ENCODE results near the gene CERS2. TPM values are rescaled to one million over a fixed set of nuclear protein-coding genes. Genes with fewer than 3 reads are reported as not detected.
"Not testable (repeated sequence)": the region's sequence is repeated elsewhere in the genome, so short reads cannot be mapped to it uniquely, and the experiment has no call there.

The CERS2 gene
- total RNA-seq, 3 donors from 2014 or later = 121 to 131 (median 128) TPM

DNA sequence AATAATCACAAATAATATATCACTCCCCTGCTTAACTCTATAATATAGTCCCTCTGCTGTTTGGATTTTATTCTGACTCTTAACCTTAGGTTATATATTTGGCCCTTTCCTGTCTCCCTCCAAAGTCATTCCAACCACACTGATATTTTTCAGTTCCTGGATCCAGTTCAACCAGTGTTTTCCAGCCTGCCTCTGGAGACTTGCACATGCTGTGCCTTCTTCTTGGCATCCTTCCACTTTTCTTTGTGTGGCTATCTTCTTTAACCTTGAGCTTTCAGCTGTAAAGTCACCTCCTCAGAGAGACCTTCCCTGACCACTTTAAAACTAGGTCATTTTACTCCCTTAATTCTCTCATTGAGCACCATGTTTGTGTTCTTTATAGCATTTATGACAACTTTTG lies 19.4 kb downstream of the CERS2 start:
- H3K27me3 ChIP-seq = no peaks in the 10 kb centered on the region
- intact Hi-C loops (cut with DNase I; ENCODE audit: low total_unique reads) = no loop called here
- H3K27ac ChIP-seq = no peak overlapping the region
- peaks cover 15% of the 10 kb centered on the region for H3K36me3 ChIP-seq
- H3K4me1 ChIP-seq = no peaks in the 10 kb centered on the region
- no peak for TF ChIP-seq POLR2AphosphoS5 (IDR thresholded peaks at IDR 0.05)
- TF ChIP-seq, protein P1, sequence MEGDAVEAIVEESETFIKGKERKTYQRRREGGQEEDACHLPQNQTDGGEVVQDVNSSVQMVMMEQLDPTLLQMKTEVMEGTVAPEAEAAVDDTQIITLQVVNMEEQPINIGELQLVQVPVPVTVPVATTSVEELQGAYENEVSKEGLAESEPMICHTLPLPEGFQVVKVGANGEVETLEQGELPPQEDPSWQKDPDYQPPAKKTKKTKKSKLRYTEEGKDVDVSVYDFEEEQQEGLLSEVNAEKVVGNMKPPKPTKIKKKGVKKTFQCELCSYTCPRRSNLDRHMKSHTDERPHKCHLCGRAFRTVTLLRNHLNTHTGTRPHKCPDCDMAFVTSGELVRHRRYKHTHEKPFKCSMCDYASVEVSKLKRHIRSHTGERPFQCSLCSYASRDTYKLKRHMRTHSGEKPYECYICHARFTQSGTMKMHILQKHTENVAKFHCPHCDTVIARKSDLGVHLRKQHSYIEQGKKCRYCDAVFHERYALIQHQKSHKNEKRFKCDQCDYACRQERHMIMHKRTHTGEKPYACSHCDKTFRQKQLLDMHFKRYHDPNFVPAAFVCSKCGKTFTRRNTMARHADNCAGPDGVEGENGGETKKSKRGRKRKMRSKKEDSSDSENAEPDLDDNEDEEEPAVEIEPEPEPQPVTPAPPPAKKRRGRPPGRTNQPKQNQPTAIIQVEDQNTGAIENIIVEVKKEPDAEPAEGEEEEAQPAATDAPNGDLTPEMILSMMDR (IDR thresholded peaks at IDR 0.05) = no peak
- TF ChIP-seq POLR2A (IDR thresholded peaks at IDR 0.05) = no peak
- H3K4me3 ChIP-seq = no peak overlapping the region
- no peaks in the 10 kb centered on the region for H3K9me3 ChIP-seq
- DNase-seq (ENCODE audit: low spot score in 2 of 2) = no peak

DNA sequence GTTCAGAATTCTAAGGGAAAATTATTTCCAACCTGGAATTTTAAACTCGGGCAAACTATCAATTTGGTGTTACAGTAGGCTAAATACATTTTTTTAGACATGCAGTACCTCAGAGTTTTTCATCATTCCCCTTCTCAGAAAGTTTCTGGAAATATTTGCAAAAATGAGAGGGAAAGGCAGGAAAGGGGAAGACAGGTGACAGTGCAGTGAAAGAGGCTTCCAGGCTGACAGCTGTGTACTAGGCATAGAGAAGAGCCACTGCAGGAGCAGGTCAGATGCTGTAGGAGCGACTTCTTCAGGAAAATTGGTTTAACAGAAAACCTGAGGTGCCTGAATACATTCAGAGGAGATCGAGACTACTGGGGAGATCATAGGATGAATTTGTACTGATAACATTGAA lies 19.9 kb downstream of the CERS2 start:
- H3K27ac ChIP-seq = no peak overlapping the region
- H3K36me3 ChIP-seq = peaks cover 17% of the 10 kb centered on the region
- no peaks in the 10 kb centered on the region for H3K4me1 ChIP-seq
- intact Hi-C loops (cut with DNase I; ENCODE audit: low total_unique reads) = no loop called here
- no peaks in the 10 kb centered on the region for H3K27me3 ChIP-seq
- H3K9me3 ChIP-seq = no peaks in the 10 kb centered on the region
- DNase-seq (ENCODE audit: low spot score in 2 of 2) = no peak
- no peak overlapping the region for H3K4me3 ChIP-seq
- TF ChIP-seq POLR2A (IDR thresholded peaks at IDR 0.05) (no peak), POLR2AphosphoS5 (IDR thresholded peaks at IDR 0.05) (no peak)
- TF ChIP-seq, protein P1 (IDR thresholded peaks at IDR 0.05) = no peak

DNA sequence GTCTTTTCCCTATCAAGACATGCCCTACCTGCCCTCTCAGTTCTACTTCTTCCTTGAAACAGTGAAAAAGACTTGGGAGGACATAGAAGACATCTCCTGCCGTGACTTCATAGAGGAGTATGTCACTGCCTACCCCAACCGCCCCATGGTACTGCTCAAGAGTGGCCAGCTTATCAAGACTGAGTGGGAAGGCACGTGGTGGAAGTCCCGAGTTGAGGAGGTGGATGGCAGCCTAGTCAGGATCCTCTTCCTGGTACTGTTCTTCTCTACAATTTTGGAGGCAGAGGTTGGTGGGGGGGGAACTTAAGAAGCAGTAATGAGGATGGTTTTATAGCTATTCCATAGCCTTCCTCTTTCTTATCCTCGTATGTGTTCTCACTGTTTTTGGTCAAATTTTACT lies 29.8 kb downstream of the CERS2 start:
- intact Hi-C loops (cut with DNase I; ENCODE audit: low total_unique reads) = no loop called here
- DNase-seq (ENCODE audit: low spot score in 2 of 2) = no peak
- Histone ChIP-seq H3K27me3 (no peaks in the 10 kb centered on the region), H3K27ac (no peak overlapping the region), H3K36me3 (peaks cover 22% of the 10 kb centered on the region), H3K4me1 (no peaks in the 10 kb centered on the region), H3K4me3 (no peak overlapping the region), H3K9me3 (no peaks in the 10 kb centered on the region)
- no peak for TF ChIP-seq POLR2AphosphoS5 (IDR thresholded peaks at IDR 0.05)
- TF ChIP-seq, protein P1 (IDR thresholded peaks at IDR 0.05) = no peak
- TF ChIP-seq POLR2A (IDR thresholded peaks at IDR 0.05) = no peak

DNA sequence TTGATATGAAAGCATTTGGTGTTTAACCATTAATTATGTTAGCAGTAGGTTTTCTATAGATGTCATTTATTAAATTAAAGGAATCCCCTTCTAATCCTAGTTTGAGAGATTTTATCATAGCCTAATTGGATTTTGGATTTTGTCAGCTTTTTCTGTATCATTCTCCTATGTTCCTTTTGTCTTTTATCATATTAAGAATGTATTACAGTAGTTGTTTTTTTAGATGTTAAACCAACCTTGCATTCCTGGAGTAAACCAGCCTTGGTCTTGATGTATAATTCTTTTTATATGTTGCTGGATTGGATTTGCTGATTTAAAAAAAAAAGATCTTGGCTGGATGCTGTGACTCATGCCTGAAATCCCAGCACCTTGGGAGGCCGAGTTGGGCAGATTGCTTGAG lies 42.9 kb downstream of the CERS2 start:
- intact Hi-C loops (cut with DNase I; ENCODE audit: low total_unique reads) = no loop called here
- Histone ChIP-seq H3K27ac (no peak overlapping the region), H3K27me3 (no peaks in the 10 kb centered on the region), H3K4me3 (no peak overlapping the region), H3K9me3 (no peaks in the 10 kb centered on the region), H3K4me1 (no peaks in the 10 kb centered on the region), H3K36me3 (no peaks in the 10 kb centered on the region)
- no peak for TF ChIP-seq POLR2A (IDR thresholded peaks at IDR 0.05)
- TF ChIP-seq POLR2AphosphoS5 (IDR thresholded peaks at IDR 0.05) = no peak
- TF ChIP-seq, protein P1 (IDR thresholded peaks at IDR 0.05) = no peak
- no peak for DNase-seq (ENCODE audit: low spot score in 2 of 2)

DNA sequence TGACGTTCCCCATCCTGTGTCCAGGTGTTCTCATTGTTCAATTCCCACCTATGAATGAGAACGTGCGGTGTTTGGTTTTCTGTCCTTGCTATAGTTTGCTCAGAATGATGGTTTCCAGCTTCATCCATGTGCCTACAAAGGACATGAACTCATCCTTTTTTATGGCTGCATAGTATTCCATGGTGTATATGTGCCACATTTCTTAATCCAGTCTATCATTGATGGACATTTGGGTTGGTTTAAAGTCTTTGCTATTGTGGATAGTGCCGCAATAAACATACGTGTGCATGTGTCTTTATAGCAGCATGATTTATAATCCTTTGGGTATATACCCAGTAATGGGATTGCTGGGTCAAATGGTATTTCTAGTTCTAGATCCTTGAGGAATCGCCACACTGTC lies 45.9 kb downstream of the CERS2 start:
- H3K36me3 ChIP-seq; intact Hi-C loops (cut with DNase I; ENCODE audit: low total_unique reads): not testable (repeated sequence)

DNA sequence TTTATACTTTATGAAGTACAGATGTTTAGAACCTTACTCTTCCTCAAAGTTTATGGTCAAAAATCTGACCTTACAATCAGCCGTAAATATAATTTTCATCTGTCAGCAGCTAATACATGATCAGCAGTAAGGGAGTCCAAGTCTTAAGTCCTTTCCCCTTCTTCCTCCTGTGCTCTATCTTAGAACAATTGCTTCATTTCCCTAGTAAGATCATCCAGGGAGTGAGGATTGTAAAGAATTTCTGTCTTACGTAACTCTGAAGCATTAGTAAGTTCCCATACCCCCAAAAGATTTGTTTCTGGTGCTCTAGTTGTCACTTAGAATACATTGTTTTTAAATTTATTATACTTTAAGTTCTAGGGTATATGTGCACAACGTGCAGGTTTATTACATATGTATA lies 46.3 kb downstream of the CERS2 start:
- intact Hi-C loops (cut with DNase I; ENCODE audit: low total_unique reads) = no loop called here
- DNase-seq (ENCODE audit: low spot score in 2 of 2) = no peak
- TF ChIP-seq POLR2AphosphoS5 (IDR thresholded peaks at IDR 0.05) (no peak), POLR2A (IDR thresholded peaks at IDR 0.05) (no peak)
- TF ChIP-seq, protein P1 (IDR thresholded peaks at IDR 0.05) = no peak
- H3K27me3 ChIP-seq = no peaks in the 10 kb centered on the region
- no peak overlapping the region for H3K4me3 ChIP-seq
- no peaks in the 10 kb centered on the region for H3K4me1 ChIP-seq
- no peak overlapping the region for H3K27ac ChIP-seq
- no peaks in the 10 kb centered on the region for H3K9me3 ChIP-seq
- no peaks in the 10 kb centered on the region for H3K36me3 ChIP-seq

More for the DNA sequence above, 45.9 kb downstream of the CERS2 start:
- H3K4me3 ChIP-seq; H3K9me3 ChIP-seq; DNase-seq (ENCODE audit: low spot score in 2 of 2); H3K27ac ChIP-seq; H3K4me1 ChIP-seq; H3K27me3 ChIP-seq: not testable (repeated sequence)
